ENCODE data around the gene PPIA.
"Not testable (repeated sequence)": the region's sequence is repeated elsewhere in the genome, so short reads cannot be mapped to it uniquely, and the experiment has no call there.

PPIA gene

DNA sequence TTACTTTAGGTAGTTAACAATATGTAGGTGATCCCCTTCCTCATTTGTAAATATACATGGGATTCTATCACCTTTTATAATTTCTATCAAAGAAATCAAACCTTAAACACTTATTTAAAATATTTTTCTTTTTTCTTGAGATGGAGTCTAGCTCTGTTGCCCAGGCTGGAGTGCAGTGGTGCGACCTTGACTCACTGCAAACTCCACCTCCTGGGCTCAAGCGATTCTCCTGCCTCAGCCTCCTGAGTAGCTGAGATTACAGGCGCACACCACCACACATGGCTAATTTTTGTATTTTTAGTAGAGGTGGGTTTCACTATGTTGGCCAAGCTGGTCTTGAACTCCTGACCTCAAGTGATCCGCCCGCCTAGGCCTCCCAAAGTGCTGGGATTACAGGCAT, 47.0 kb downstream of the PPIA start:
- DNase-seq, result not testable (repeated sequence)

DNA sequence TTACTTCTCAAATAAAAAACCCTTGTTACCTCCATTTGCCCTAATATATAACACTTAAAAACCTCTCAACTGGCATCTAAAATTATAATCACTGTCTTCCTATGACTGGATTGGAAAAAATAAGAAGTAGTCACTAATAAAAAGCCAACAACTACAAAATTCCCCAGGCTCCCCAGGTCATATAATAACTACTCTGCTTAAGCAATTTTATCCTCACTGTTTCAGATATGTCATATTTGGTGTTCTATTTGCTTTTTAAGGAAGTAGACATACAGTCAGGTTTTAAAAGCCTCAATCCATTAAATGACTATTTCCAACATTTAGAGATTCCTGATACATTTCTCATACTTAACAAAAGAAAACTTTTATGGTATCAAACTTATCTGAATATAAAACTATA, 49.0 kb downstream of the PPIA start:
- no peak for DNase-seq

- DNase-seq, result not testable (repeated sequence)
These were observed 49.9 kb downstream of the PPIA start for GRCh38 chr7:44846390-44846789.

DNA sequence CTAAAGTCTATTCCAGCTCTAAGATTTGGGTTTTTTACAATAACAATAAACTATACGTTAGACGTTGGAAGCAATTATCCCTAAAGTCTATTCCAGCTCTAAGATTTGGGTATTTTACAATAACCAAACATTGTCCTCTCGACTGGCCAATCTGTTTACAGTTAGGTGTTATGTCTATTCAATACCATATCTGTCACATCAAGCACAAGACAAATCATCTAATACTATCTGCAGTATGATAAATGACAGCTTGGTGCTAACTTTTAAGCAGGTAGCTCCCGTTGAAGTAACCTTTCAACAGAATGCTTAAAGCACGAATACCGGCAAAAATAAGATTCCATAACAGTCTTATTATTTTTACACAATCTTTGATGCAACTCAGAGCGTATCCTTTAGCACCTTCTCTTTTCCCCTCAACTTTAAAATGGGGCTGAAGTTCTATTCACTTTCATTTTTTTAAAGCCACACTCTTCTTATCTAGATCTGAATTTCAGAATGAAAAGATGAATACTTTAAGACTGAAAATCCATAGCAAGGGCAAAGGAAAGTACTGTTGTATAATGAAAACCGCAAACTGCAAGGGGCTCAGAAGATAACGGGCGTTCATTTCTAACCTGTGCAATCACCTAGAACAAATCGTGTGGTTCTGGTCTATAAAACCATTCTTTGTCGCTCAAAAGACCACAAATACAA, 50.5 kb downstream of the PPIA start:
- DNase-seq, result no peak

GRCh38 chr7:44847509-44847919, 51.0 kb downstream of the PPIA start:
- peak; percentile 47 for DNase-seq

GRCh38 chr7:44847920-44848634, 51.6 kb downstream of the PPIA start, which contains the start of gene H2AZ2:
TSS of gene H2AZ2 (minus strand) at chr7:44848087. CDS start at chr7:44847971, 116 bp downstream.
- peak; percentile 97 for DNase-seq

DNA sequence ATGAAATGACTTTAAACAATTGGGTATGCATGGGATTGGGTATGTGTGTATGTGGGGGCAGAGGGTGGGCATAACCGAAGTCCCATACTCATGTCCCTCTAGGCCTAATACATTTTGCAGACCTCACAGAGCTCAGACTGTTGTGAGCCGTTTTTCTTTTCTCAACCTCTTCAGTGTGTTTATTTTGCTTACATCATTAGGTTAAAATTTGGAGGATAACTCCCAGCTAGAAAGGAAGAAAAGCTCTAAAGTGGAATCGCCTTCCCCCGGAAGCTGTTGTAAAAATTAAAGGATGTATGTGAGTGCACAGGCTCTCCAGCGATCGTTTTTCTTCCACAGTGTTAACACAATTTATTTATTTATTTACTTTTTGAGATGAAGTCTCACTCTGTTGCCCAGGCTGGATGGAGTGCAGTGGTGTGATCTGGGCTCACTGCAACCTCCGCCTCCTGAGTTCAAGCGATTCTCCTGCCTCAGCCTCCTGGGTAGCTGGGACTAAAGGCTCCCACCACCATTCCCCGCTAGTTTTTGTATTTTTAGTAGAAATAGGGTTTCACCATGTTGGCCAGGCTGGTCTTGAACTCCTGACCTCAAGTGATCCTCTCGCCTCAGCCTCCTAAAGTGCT, 52.9 kb downstream of the PPIA start:
- DNase-seq, result no peak

DNA sequence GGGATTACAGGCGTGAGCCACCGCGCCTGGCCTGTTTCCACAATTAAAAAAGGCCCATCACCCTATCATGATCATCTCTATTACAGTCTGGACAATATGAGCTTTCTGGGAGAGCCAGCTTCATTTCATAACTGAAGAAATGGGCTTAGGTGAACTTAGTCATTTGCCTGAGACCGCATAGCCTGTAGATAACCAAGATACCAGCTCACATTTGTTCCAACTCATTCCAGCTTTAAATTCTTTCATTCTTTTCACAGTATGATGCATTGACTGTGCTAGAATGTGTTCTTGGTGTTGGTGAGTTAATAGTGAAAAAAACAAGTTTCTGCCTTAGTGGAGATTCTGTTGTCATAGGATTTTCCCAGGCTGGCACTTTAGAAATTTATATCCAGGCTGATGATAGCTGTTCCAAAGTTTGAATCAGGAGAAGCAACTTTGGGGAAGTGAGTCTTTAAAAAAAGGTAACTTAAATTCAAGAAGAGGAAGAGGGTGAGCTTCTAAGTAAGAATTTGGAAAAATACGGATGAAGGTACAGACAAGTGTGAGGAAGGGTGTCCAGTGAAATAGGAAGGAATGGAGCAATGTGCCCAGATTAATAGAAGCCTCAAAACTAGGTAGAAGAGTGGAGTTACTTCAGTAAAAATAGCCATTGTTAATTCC, 53.5 kb downstream of the PPIA start:
- DNase-seq, result no peak

DNA sequence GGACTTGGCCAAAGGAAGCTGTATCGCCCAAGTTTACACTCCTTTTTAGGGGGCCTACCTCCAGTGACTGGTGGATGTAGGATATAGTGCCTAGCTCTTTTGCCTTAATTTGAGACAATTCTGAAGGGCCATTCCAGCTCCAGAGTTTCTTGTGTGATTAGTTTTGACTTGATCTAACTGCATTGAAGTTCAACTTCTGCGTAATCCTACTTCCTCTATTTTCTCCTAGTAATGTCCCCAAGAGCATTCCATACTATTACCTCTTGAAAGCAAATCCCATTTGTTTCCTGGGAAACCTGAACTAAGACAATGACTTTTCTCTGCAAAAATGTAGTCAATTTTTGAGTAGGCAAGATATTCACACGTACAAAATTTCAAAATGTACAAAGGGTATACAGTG, 56.1 kb downstream of the PPIA start:
- no peak for DNase-seq

All from NCI-H1436 treated with DMSO at 0.1 percent for 48 hours (cell line).